H1 (cell line): ENCODE data around the gene SLC6A19. TPM values are rescaled to one million over a fixed set of nuclear protein-coding genes. Genes with fewer than 3 reads are reported as not detected.

Experiments used
- CTCF ChIA-PET: fragments of 300-600 bp; sonication (Branson Sonifier 250); formaldehyde crosslinking; loops from one replicate; lab custom pipeline; 2021; ENCODE audit not compliant: partially characterized antibody; lab: Charles Lee
- POLR2A ChIA-PET: fragments of 300-600 bp; sonication (Branson Sonifier 250); formaldehyde crosslinking; loops from one replicate; lab custom pipeline; 2021; ENCODE audit warnings: inconsistent platforms; ENCODE audit not compliant: partially characterized antibody; lab: Charles Lee
- DNase-seq, 2 experiments: peaks; one replicate each; pipeline versions ENCODE4 v3.0.0 to v3.0.0-alpha.2; 2010 to 2022; ENCODE audit warnings: low spot score in 2 of 2, low read depth in 1 of 2, mixed read lengths in 1 of 2
- FAIRE-seq: peaks from 2 replicates; lab custom pipeline; 2011; peaks lifted over from hg19 to GRCh38; lab: Jason Lieb, UNC
- H2AFZ ChIP-seq: 2 replicates; pipeline ENCODE4 v1.8.1; 2012; ENCODE audit warnings: low read length, inconsistent platforms
- H2AK5ac ChIP-seq: 2 replicates; pipeline ENCODE4 v1.6.1; 2013; ENCODE audit warnings: low read depth, low read length
- H2BK120ac ChIP-seq: replicated peaks from 2 replicates; pipeline ENCODE3; 2013; ENCODE audit warnings: low read depth, low read length, inconsistent platforms
- H2BK12ac ChIP-seq: 2 replicates; pipeline ENCODE4 v1.6.1; 2013; ENCODE audit warnings: low read depth, low read length
- H2BK15ac ChIP-seq: 2 replicates; pipeline ENCODE4 v1.6.1; 2013; ENCODE audit warnings: low read length
- H2BK20ac ChIP-seq: 2 replicates; pipeline ENCODE4 v1.6.1; 2013; ENCODE audit warnings: low read length
- H2BK5ac ChIP-seq: 2 replicates; pipeline ENCODE4 v1.6.1; 2013; ENCODE audit warnings: low read depth, low read length
- H3K14ac ChIP-seq: 2 replicates; pipeline ENCODE4 v1.6.1; 2013; ENCODE audit warnings: inconsistent platforms; ENCODE audit not compliant: insufficient read length
- H3K18ac ChIP-seq: 2 replicates; pipeline ENCODE4 v1.6.1; 2013; ENCODE audit warnings: low read length; ENCODE audit errors: extremely low read depth
- H3K23ac ChIP-seq: 2 replicates; pipeline ENCODE4 v1.6.1; 2013; ENCODE audit warnings: inconsistent platforms; ENCODE audit not compliant: insufficient read length
- H3K23me2 ChIP-seq: 2 replicates; pipeline ENCODE4 v1.6.1; 2013; ENCODE audit warnings: low read depth, low read length
- H3K27ac ChIP-seq: 2 replicates; pipeline ENCODE4 v1.6.1; 2011; ENCODE audit warnings: low read depth, low read length, inconsistent platforms
- H3K27me3 ChIP-seq, 4 experiments: replicated peaks in 1 of 4; 1 replicate in 1 of 4; 2 replicates in 3 of 4; pipeline versions ENCODE4 v1.6.1 to v1.8.1; 2011 to 2013; ENCODE audit warnings: low read length in 3 of 4, mild to moderate bottlenecking in 3 of 4, inconsistent platforms in 2 of 4, mixed read lengths in 2 of 4, moderate library complexity in 1 of 4; ENCODE audit not compliant: control insufficient read depth in 3 of 4, insufficient read depth in 3 of 4; ENCODE audit errors: extremely low read depth in 1 of 4
- H3K36me3 ChIP-seq, 4 experiments: 2 replicates each; pipeline versions ENCODE4 v1.6.1 to v1.8.1; 2011 to 2013; ENCODE audit warnings: mild to moderate bottlenecking in 4 of 4, low read length in 3 of 4, moderate library complexity in 2 of 4, control low read depth in 1 of 4, inconsistent platforms in 1 of 4; ENCODE audit not compliant: insufficient read depth in 4 of 4, control insufficient read depth in 2 of 4
- H3K4ac ChIP-seq: replicated peaks from 2 replicates; pipeline ENCODE3; 2013; ENCODE audit warnings: low read length, low read depth, mixed read lengths, inconsistent platforms; ENCODE audit not compliant: insufficient read length
- H3K4me1 ChIP-seq, 4 experiments: replicated peaks in 1 of 4; 1 replicate in 1 of 4; 2 replicates in 3 of 4; pipeline versions ENCODE4 v1.6.1 to v1.8.1; 2011 to 2013; ENCODE audit warnings: low read length in 3 of 4, inconsistent platforms in 2 of 4, mixed read lengths in 1 of 4; ENCODE audit not compliant: insufficient read depth in 4 of 4, control insufficient read depth in 3 of 4
- H3K4me2 ChIP-seq, 2 experiments: 2 replicates each; pipeline versions ENCODE4 v1.6.1 to v1.8.1; 2011 to 2013; ENCODE audit warnings: low read depth in 2 of 2, low read length in 2 of 2, control low read depth in 1 of 2, inconsistent platforms in 1 of 2, mild to moderate bottlenecking in 1 of 2; ENCODE audit not compliant: insufficient read depth in 1 of 2
- H3K4me3 ChIP-seq, 4 experiments: fragments of 200-600, 300-600 bp in 1 of 4; sonication (generic), shearing (Covaris generic), sonication (Bioruptor Twin) in 1 of 4; 2 replicates each; pipeline versions ENCODE4 v1.5.1 to v1.8.1; 2011 to 2016; ENCODE audit warnings: low read length in 4 of 4, low read depth in 3 of 4, control low read depth in 2 of 4, inconsistent platforms in 2 of 4, mild to moderate bottlenecking in 2 of 4, mixed read lengths in 1 of 4, moderate library complexity in 1 of 4; ENCODE audit not compliant: insufficient read depth in 2 of 4; ENCODE audit errors: extremely low read depth in 1 of 4
- H3K56ac ChIP-seq: replicated peaks from 2 replicates; pipeline ENCODE3; 2013; ENCODE audit warnings: low read depth, mild to moderate bottlenecking, mixed read lengths, low read length, inconsistent platforms; ENCODE audit not compliant: insufficient read length
- H3K79me1 ChIP-seq: 2 replicates; pipeline ENCODE4 v1.6.1; 2013; ENCODE audit warnings: low read depth, low read length, control low read depth
- H3K79me2 ChIP-seq, 2 experiments: 2 replicates each; pipeline versions ENCODE4 v1.6.1 to v1.8.1; 2012 to 2013; ENCODE audit warnings: low read length in 2 of 2, mild to moderate bottlenecking in 2 of 2, inconsistent platforms in 1 of 2; ENCODE audit not compliant: insufficient read depth in 2 of 2, control insufficient read depth in 1 of 2
- H3K9ac ChIP-seq, 4 experiments: replicated peaks in 1 of 4; 1 replicate in 1 of 4; 2 replicates in 3 of 4; pipeline versions ENCODE4 v1.6.1 to v1.8.1; 2011 to 2013; ENCODE audit warnings: low read depth in 3 of 4, low read length in 3 of 4, control low read depth in 2 of 4, mild to moderate bottlenecking in 2 of 4, moderate library complexity in 2 of 4, inconsistent platforms in 1 of 4; ENCODE audit errors: extremely low read depth in 1 of 4
- H3K9me3 ChIP-seq, 2 experiments: 2 replicates each; pipeline versions ENCODE4 v1.6.1 to v1.8.1; 2012 to 2013; ENCODE audit warnings: mild to moderate bottlenecking in 2 of 2, moderate library complexity in 2 of 2, control low read depth in 1 of 2, inconsistent platforms in 1 of 2, low read depth in 1 of 2, low read length in 1 of 2, mixed read lengths in 1 of 2; ENCODE audit not compliant: insufficient read depth in 2 of 2
- H4K20me1 ChIP-seq, 2 experiments: replicated peaks in 1 of 2; 2 replicates each; pipeline versions ENCODE3 to v1.8.1; 2011 to 2013; ENCODE audit warnings: inconsistent platforms in 2 of 2, low read length in 2 of 2, mild to moderate bottlenecking in 1 of 2; ENCODE audit not compliant: insufficient read depth in 2 of 2, control insufficient read depth in 1 of 2
- H4K5ac ChIP-seq: 2 replicates; pipeline ENCODE4 v1.6.1; 2013; ENCODE audit warnings: low read length, low read depth, mixed read lengths, inconsistent platforms; ENCODE audit not compliant: insufficient read length
- H4K8ac ChIP-seq: 2 replicates; pipeline ENCODE4 v1.8.0; 2013; ENCODE audit warnings: mild to moderate bottlenecking, moderate library complexity, low read length, inconsistent platforms; ENCODE audit not compliant: insufficient read depth; ENCODE audit errors: extremely low read depth
- H4K91ac ChIP-seq: replicated peaks from 2 replicates; pipeline ENCODE3; 2013; ENCODE audit warnings: low read length, mixed read lengths, inconsistent platforms; ENCODE audit not compliant: insufficient read length
- BRCA1 ChIP-seq: IDR thresholded peaks from 2 replicates; pipeline ENCODE4 v1.6.1; 2012; ENCODE audit warnings: low read depth, low read length, improper control_type of control experiment
- CBX5 ChIP-seq: fragments of 300-800, 300-1000 bp; sonication (generic); IDR thresholded peaks from 2 replicates; pipeline ENCODE4 v1.7.1; 2016; ENCODE audit warnings: antibody characterized with exemption, low read length, low read depth
- CBX8 ChIP-seq: fragments of 300-800, 300-1000 bp; sonication (generic); IDR thresholded peaks from 2 replicates; pipeline ENCODE4 v1.7.1; 2016; ENCODE audit warnings: low read depth, low read length, borderline replicate concordance
- CREB1 ChIP-seq: IDR thresholded peaks from 2 replicates; pipeline ENCODE4 v1.6.1; 2012; ENCODE audit warnings: inconsistent platforms
- FOSL1 ChIP-seq: IDR thresholded peaks from 2 replicates; pipeline ENCODE4 v1.6.1; 2011; ENCODE audit warnings: mild to moderate bottlenecking, low read depth, low read length, moderate library complexity; ENCODE audit not compliant: insufficient read depth
- HDAC6 ChIP-seq: IDR thresholded peaks from one replicate; pipeline ENCODE4 v1.7.1; 2012; ENCODE audit warnings: low read depth, mild to moderate bottlenecking, inconsistent platforms, low read length, moderate library complexity
- JUN ChIP-seq: IDR thresholded peaks from 2 replicates; pipeline ENCODE4 v1.6.1; 2011; ENCODE audit warnings: low read depth, mild to moderate bottlenecking, improper control_type of control experiment, low read length
- KDM1A ChIP-seq: fragments of 200-600, 300-600 bp; sonication (generic); IDR thresholded peaks from 2 replicates; pipeline ENCODE4 v1.7.1; 2016; ENCODE audit warnings: mild to moderate bottlenecking, low read length, borderline replicate concordance
- POLR2A ChIP-seq, 2 experiments: IDR thresholded peaks; 1 replicate in 1 of 2; 2 replicates in 1 of 2; pipeline ENCODE4 v1.6.1; 2011; ENCODE audit warnings: low read depth in 2 of 2, low read length in 2 of 2, mild to moderate bottlenecking in 2 of 2; ENCODE audit errors: control extremely low read depth in 1 of 2
- RXRA ChIP-seq: IDR thresholded peaks from 2 replicates; pipeline ENCODE4 v1.6.1; 2011; ENCODE audit warnings: low read depth, mild to moderate bottlenecking, low read length, moderate library complexity; ENCODE audit not compliant: insufficient read depth
- SAP30 ChIP-seq: fragments of 300-600 bp; sonication (generic); IDR thresholded peaks from 2 replicates; pipeline ENCODE4 v1.7.1; 2012; ENCODE audit warnings: low read length, moderate library complexity, mild to moderate bottlenecking, inconsistent platforms; ENCODE audit not compliant: insufficient read depth, insufficient replicate concordance
- SP1 ChIP-seq: IDR thresholded peaks from 2 replicates; pipeline ENCODE4 v1.6.1; 2011; ENCODE audit warnings: low read depth, low read length
- SP2 ChIP-seq: IDR thresholded peaks from 2 replicates; pipeline ENCODE4 v1.6.1; 2012; ENCODE audit warnings: mild to moderate bottlenecking, low read length, inconsistent platforms
- TCF12 ChIP-seq: IDR thresholded peaks from 2 replicates; pipeline ENCODE4 v1.6.1; 2011; ENCODE audit warnings: low read depth, mild to moderate bottlenecking, low read length
- TEAD4 ChIP-seq: IDR thresholded peaks from 2 replicates; pipeline ENCODE4 v1.6.1; 2012; ENCODE audit warnings: low read depth, low read length, inconsistent platforms, mixed read lengths
- YY1 ChIP-seq: IDR thresholded peaks from 2 replicates; pipeline ENCODE4 v1.6.1; 2011; ENCODE audit warnings: low read depth, mild to moderate bottlenecking, low read length
- ZNF274 ChIP-seq: IDR thresholded peaks from 2 replicates; pipeline ENCODE4 v1.7.0; 2012; ENCODE audit warnings: low read length, borderline replicate concordance; ENCODE audit errors: extremely low read depth
- WGBS, 2 experiments: shearing (Covaris generic) in 1 of 2; methylation state at CpG; one replicate each; pipeline versions ENCODE4 v1.1.6 to v1.1.7; 2013 to 2015; ENCODE audit warnings: low lambda C conversion rate in 2 of 2, mixed read lengths in 2 of 2, inconsistent platforms in 1 of 2, low coverage in 1 of 2, missing lambda C conversion rate in 1 of 2; ENCODE audit not compliant: insufficient replicate concordance in 2 of 2, insufficient coverage in 1 of 2, insufficient read length in 1 of 2; ENCODE audit errors: extremely low coverage in 1 of 2, missing lambda C conversion rate in 1 of 2; 5-methylcytosine and 5-hydroxymethylcytosine counted together
- polyA plus RNA-seq, 7 experiments: library from polyadenylated mRNA; depleted of rRNA in 3 of 7; stranded (reverse) in 5 of 7; unstranded in 2 of 7; fragments of >200 nt in 5 of 7; fragments of 200-250 nt in 2 of 7; gene quantifications; 1 replicate in 5 of 7; 2 replicates in 1 of 7; 4 replicates in 1 of 7; pipeline versions ENCODE4 v1.2.1 to v1.2.3, GENCODE V29; 2011 to 2013; ENCODE audit warnings: missing spikeins in 2 of 7, mixed read lengths in 2 of 7
- total RNA-seq: library from RNA; stranded (reverse); fragmentation: NEBNext Ultra II Directional; extraction: Animal tissue kit (Norgen Biotek cat#: 25700); gene quantifications from 2 replicates; pipeline ENCODE4 v1.2.1, GENCODE V29; 2021

SLC6A19 gene
- total and polyA plus RNA-seq, 2 of the 8 experiments (the other 6 are each of a cell fraction or from before 2014, with no cell fraction given), result 0.02 TPM; not detected in 1

DNA sequence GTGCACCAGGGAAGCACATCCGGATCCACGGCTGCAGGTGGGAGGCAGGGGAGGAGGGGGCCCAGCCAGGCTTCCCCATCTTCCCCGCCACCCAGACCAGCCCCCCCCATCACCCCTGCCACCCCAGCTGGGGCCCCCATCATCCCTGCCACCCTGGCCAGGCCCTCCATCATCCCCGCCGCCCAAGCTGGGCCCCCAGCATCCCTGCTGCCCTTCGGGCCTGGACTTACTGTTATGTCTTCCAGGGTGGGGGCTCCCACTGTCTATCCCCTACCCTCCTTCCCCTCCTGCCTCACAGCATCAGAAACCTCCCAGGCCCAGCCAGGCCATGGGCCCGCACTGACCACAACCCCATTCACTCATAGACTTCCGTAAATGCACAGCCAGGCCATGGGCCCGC lies 51.3 kb downstream of the SLC6A19 start:
- H3K23ac ChIP-seq, result no peak overlapping the region
- H2BK5ac ChIP-seq, result no peak overlapping the region
- H3K4me1 ChIP-seq, result no peaks in the 10 kb centered on the region; a peak in 1 of 7 replicates
- no peak overlapping the region for H2AK5ac ChIP-seq
- CTCF ChIA-PET, result no interaction called here
- no peak overlapping the region for H3K9ac ChIP-seq
- POLR2A ChIA-PET, result no interaction called here
- WGBS, 2 experiments, result 93% methylated on average over 8 of the region's 9 CpGs; no CpG with 5 or more reads in 1 of the 2 experiments
- H3K36me3 ChIP-seq, result no peaks in the 10 kb centered on the region
- no peak overlapping the region for H3K14ac ChIP-seq
- no peaks in the 10 kb centered on the region for H3K27me3 ChIP-seq
- no peaks in the 10 kb centered on the region for H3K23me2 ChIP-seq
- H3K9me3 ChIP-seq, result no peaks in the 10 kb centered on the region
- H4K20me1 ChIP-seq, result peaks cover 5 to 8% of the 10 kb centered on the region in 2 experiments
- no peak overlapping the region for H3K27ac ChIP-seq
- H4K8ac ChIP-seq, result no peak overlapping the region
- DNase-seq, result no peak
- no peak overlapping the region for H2AFZ ChIP-seq
- no peaks in the 10 kb centered on the region for H3K79me1 ChIP-seq
- H2BK15ac ChIP-seq, result no peak overlapping the region
- H3K18ac ChIP-seq, result no peak overlapping the region
- no peak overlapping the region for H3K56ac ChIP-seq
- H2BK20ac ChIP-seq, result no peak overlapping the region
- no peak overlapping the region for H4K5ac ChIP-seq
- no peak overlapping the region for H2BK120ac ChIP-seq
- H3K4me3 ChIP-seq, result no peak overlapping the region
- no peak for FAIRE-seq
- H2BK12ac ChIP-seq, result no peak overlapping the region
- no peaks in the 10 kb centered on the region for H3K79me2 ChIP-seq
- H3K4me2 ChIP-seq, result no peak overlapping the region
- no peak overlapping the region for H3K4ac ChIP-seq
- no peak overlapping the region for H4K91ac ChIP-seq
- TF ChIP-seq TCF12 (no peak), POLR2A (IDR thresholded peaks at IDR 0.05; ENCODE audit: control extremely low read depth in 1 of 2, low read depth in 2 of 2, low read length in 2 of 2) (no peak), FOSL1 (no peak), YY1 (no peak), HDAC6 (no peak), RXRA (no peak), SAP30 (no peak), SP2 (no peak), TEAD4 (no peak), CBX8 (no peak), KDM1A (no peak), CREB1 (no peak), ZNF274 (no peak), CBX5 (no peak), JUN (no peak), SP1 (no peak), BRCA1 (no peak)
